Cardiac fibroblast (primary cell): Measurements from ENCODE around the gene P3H2.
"Not testable (repeated sequence)": the region's sequence is repeated elsewhere in the genome, so short reads cannot be mapped to it uniquely, and the experiment has no call there.

Experiments
- DNase-seq, 2 donors: peaks; one replicate each; pipeline versions ENCODE4 v3.0.0 to v3.0.0-alpha.2; 2010; ENCODE audit warnings: low read depth in 2 of 2
- H3K4me3 ChIP-seq, 2 donors: replicated peaks in 1 of 2; 1 replicate in 1 of 2; 2 replicates in 1 of 2; pipeline ENCODE4 v1.5.1; 2011; ENCODE audit warnings: low read depth in 2 of 2, low read length in 2 of 2, mild to moderate bottlenecking in 2 of 2, moderate library complexity in 1 of 2
- CTCF ChIP-seq: IDR thresholded peaks from one replicate; pipeline ENCODE4 v1.5.1; 2011; ENCODE audit warnings: low read depth, mild to moderate bottlenecking, low read length, inconsistent platforms

Gene P3H2

GRCh38 chr3:190159902-190160435 lies 39.3 kb upstream of the P3H2 start:
- H3K4me3 ChIP-seq = no peak overlapping the region
- TF ChIP-seq CTCF = no peak

GRCh38 chr3:190158261-190158660 lies 37.6 kb upstream of the P3H2 start:
- TF ChIP-seq CTCF = no peak
- no peak for DNase-seq
- no peak overlapping the region for H3K4me3 ChIP-seq

More at GRCh38 chr3:190159902-190160435, 39.3 kb upstream of the P3H2 start:
- no peak for DNase-seq

- no peak for TF ChIP-seq CTCF
- peak in 1 of 2 donors; percentile 25 for DNase-seq
- H3K4me3 ChIP-seq = no peak overlapping the region
These were observed 35.1 kb upstream of the P3H2 start for GRCh38 chr3:190155752-190156151.

- no peak for TF ChIP-seq CTCF
- no peak for DNase-seq
- no peak overlapping the region for H3K4me3 ChIP-seq
These were observed 30.0 kb upstream of the P3H2 start for GRCh38 chr3:190150681-190151080.

- H3K4me3 ChIP-seq, DNase-seq: not testable (repeated sequence)
These were observed 29.3 kb upstream of the P3H2 start for GRCh38 chr3:190149830-190150619.

GRCh38 chr3:190144793-190145192 lies 24.1 kb upstream of the P3H2 start:
- not testable (repeated sequence) for DNase-seq

GRCh38 chr3:190142041-190142440 lies 21.3 kb upstream of the P3H2 start:
- no peak overlapping the region for H3K4me3 ChIP-seq
- no peak for DNase-seq
- no peak for TF ChIP-seq CTCF

More at GRCh38 chr3:190144793-190145192, 24.1 kb upstream of the P3H2 start:
- not testable (repeated sequence) for H3K4me3 ChIP-seq

- no peak for TF ChIP-seq CTCF
- no peak overlapping the region for H3K4me3 ChIP-seq
- DNase-seq = no peak
These were observed 18.7 kb upstream of the P3H2 start for GRCh38 chr3:190139365-190139764.
